Neuronal stem cell (in vitro differentiated cells): ENCODE results near the gene PSMB7.

Source experiments
- DNase-seq: peaks from one replicate; pipeline ENCODE4 v3.0.0-alpha.2; 2013; ENCODE audit warnings: low spot score
- H2AFZ ChIP-seq: one replicate; pipeline ENCODE4 v1.6.1; 2013; ENCODE audit warnings: mild to moderate bottlenecking, low read length, inconsistent platforms
- H2AK5ac ChIP-seq: 2 replicates; pipeline ENCODE4 v1.6.1; 2013; ENCODE audit warnings: low read depth, mild to moderate bottlenecking, inconsistent platforms, low read length, moderate library complexity, mixed read lengths
- H2BK120ac ChIP-seq: 2 replicates; pipeline ENCODE4 v1.6.1; 2013; ENCODE audit warnings: low read depth, mild to moderate bottlenecking, inconsistent platforms, low read length, moderate library complexity, mixed read lengths
- H2BK12ac ChIP-seq: one replicate; pipeline ENCODE4 v1.6.1; 2013; ENCODE audit warnings: low read length, inconsistent platforms
- H2BK15ac ChIP-seq: 2 replicates; pipeline ENCODE4 v1.6.1; 2013; ENCODE audit warnings: mild to moderate bottlenecking, low read length, inconsistent platforms, mixed read lengths
- H2BK5ac ChIP-seq: one replicate; pipeline ENCODE4 v1.6.1; 2013; ENCODE audit warnings: inconsistent platforms, mild to moderate bottlenecking, low read length, moderate library complexity
- H3K14ac ChIP-seq: one replicate; pipeline ENCODE4 v1.6.1; 2013; ENCODE audit warnings: low read length, inconsistent platforms
- H3K18ac ChIP-seq: 2 replicates; pipeline ENCODE4 v1.6.1; 2013; ENCODE audit warnings: low read length, inconsistent platforms
- H3K23ac ChIP-seq: 2 replicates; pipeline ENCODE4 v1.6.1; 2013; ENCODE audit warnings: low read depth, mild to moderate bottlenecking, mixed read lengths, low read length, inconsistent platforms; ENCODE audit not compliant: poor library complexity
- H3K27ac ChIP-seq: replicated peaks from 3 replicates; pipeline ENCODE4 v1.5.1; 2013; ENCODE audit warnings: low read length, inconsistent platforms
- H3K27me3 ChIP-seq, 3 experiments: 2 replicates each; pipeline ENCODE4 v1.6.1; 2013; ENCODE audit warnings: low read length in 3 of 3, mild to moderate bottlenecking in 2 of 3, inconsistent platforms in 1 of 3, low read depth in 1 of 3, mixed read lengths in 1 of 3, moderate library complexity in 1 of 3; ENCODE audit not compliant: control insufficient read depth in 3 of 3, insufficient read depth in 3 of 3
- H3K36me3 ChIP-seq, 2 donors: replicated peaks in 1 of 2; 2 replicates each; pipeline ENCODE4 v1.6.1; 2013; ENCODE audit warnings: low read length in 2 of 2; ENCODE audit not compliant: control insufficient read depth in 2 of 2, insufficient read depth in 2 of 2
- H3K4ac ChIP-seq: 2 replicates; pipeline ENCODE4 v1.6.1; 2013; ENCODE audit warnings: inconsistent platforms, mild to moderate bottlenecking, low read length, moderate library complexity
- H3K4me1 ChIP-seq, 2 donors: 1 replicate in 1 of 2; 2 replicates in 1 of 2; pipeline ENCODE4 v1.6.1; 2013; ENCODE audit warnings: low read length in 2 of 2, low read depth in 1 of 2; ENCODE audit not compliant: control insufficient read depth in 2 of 2, insufficient read depth in 1 of 2
- H3K4me2 ChIP-seq: one replicate; pipeline ENCODE4 v1.6.1; 2013; ENCODE audit warnings: mild to moderate bottlenecking, low read length, inconsistent platforms; ENCODE audit not compliant: insufficient read depth, poor library complexity, severe bottlenecking
- H3K4me3 ChIP-seq, 2 donors: 2 replicates each; pipeline ENCODE4 v1.5.1; 2013; ENCODE audit warnings: low read length in 2 of 2, mild to moderate bottlenecking in 2 of 2, inconsistent platforms in 1 of 2, moderate library complexity in 1 of 2
- H3K79me1 ChIP-seq: one replicate; pipeline ENCODE4 v1.6.1; 2013; ENCODE audit warnings: low read depth, mild to moderate bottlenecking, inconsistent platforms, low read length, moderate library complexity
- H3K9ac ChIP-seq: one replicate; pipeline ENCODE4 v1.6.1; 2013; ENCODE audit warnings: mild to moderate bottlenecking, low read depth, low read length, inconsistent platforms; ENCODE audit not compliant: poor library complexity
- H3K9me3 ChIP-seq, 2 donors: replicated peaks in 1 of 2; 2 replicates each; pipeline versions ENCODE3 to v1.6.1; 2013; ENCODE audit warnings: low read length in 2 of 2, mild to moderate bottlenecking in 2 of 2, inconsistent platforms in 1 of 2, low read depth in 1 of 2, mixed read lengths in 1 of 2, moderate library complexity in 1 of 2; ENCODE audit not compliant: control insufficient read depth in 2 of 2, insufficient read depth in 1 of 2
- H4K8ac ChIP-seq: one replicate; pipeline ENCODE4 v1.6.1; 2013; ENCODE audit warnings: low read depth, mild to moderate bottlenecking, inconsistent platforms, low read length, moderate library complexity
- H4K91ac ChIP-seq: one replicate; pipeline ENCODE4 v1.6.1; 2013; ENCODE audit warnings: low read length, low read depth, mild to moderate bottlenecking, inconsistent platforms; ENCODE audit not compliant: poor library complexity
- WGBS, 2 donors: extraction: QIAGEN DNeasy Blood & Tissue Kit; methylation state at CpG; one replicate each; pipeline ENCODE4 v1.1.7; 2013; ENCODE audit warnings: missing lambda C conversion rate in 2 of 2, mixed read lengths in 1 of 2; ENCODE audit not compliant: insufficient read length in 2 of 2, insufficient replicate concordance in 1 of 2; ENCODE audit errors: extremely low coverage in 2 of 2; 5-methylcytosine and 5-hydroxymethylcytosine counted together

Gene PSMB7

DNA sequence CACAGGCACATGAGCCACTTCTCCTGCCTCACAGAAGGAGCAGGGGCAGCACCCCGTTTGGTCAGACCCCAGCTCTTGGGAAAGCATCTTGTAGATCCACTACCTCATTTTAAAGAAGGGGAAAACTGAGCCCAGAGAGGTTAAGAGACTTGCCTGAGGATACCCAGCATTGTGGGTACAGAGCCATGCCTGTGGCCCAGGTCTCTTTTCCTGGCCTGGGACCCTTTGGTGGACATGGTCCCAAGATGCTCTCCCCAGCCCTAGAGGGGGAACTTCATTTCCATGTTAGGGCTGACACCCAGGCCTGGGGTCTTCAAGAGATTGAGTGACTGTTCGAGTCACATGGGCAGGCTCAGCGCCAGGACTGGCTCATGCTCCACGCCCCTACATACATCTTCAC, 93.3 kb downstream of the PSMB7 start:
- WGBS, 2 donors, result no CpG with 5 or more reads among the region's 4 CpGs
- H4K91ac ChIP-seq, result no peak overlapping the region
- no peaks in the 10 kb centered on the region for H3K27me3 ChIP-seq
- no peak overlapping the region for H3K4ac ChIP-seq
- no peak overlapping the region for H3K27ac ChIP-seq
- H3K4me3 ChIP-seq, result no peak overlapping the region
- H3K4me1 ChIP-seq, result no peaks in the 10 kb centered on the region
- no peak overlapping the region for H2AFZ ChIP-seq
- H3K36me3 ChIP-seq, result peaks cover 25 to 78% of the 10 kb centered on the region in 2 donors
- peak overlapping the region; percentile 53 for H2BK12ac ChIP-seq
- H3K18ac ChIP-seq, result no peak overlapping the region
- no peak overlapping the region for H3K23ac ChIP-seq
- H2BK120ac ChIP-seq, result no peak overlapping the region
- H2AK5ac ChIP-seq, result no peak overlapping the region
- H3K79me1 ChIP-seq, result no peaks in the 10 kb centered on the region
- H2BK15ac ChIP-seq, result no peak overlapping the region
- H3K9ac ChIP-seq, result peak overlapping the region; percentile 2
- no peak for DNase-seq
- peak overlapping the region; percentile 93 for H2BK5ac ChIP-seq
- H3K9me3 ChIP-seq, result no peaks in the 10 kb centered on the region
- H3K4me2 ChIP-seq, result no peak overlapping the region
- peak overlapping the region; percentile 31 for H3K14ac ChIP-seq
- H4K8ac ChIP-seq, result no peak overlapping the region

- peaks cover 23 to 78% of the 10 kb centered on the region in 2 donors for H3K36me3 ChIP-seq
- H2BK120ac ChIP-seq, result no peak overlapping the region
- H2BK15ac ChIP-seq, result no peak overlapping the region
- H3K27me3 ChIP-seq, result no peaks in the 10 kb centered on the region
- no peak overlapping the region for H3K14ac ChIP-seq
- H4K91ac ChIP-seq, result no peak overlapping the region
- no peak overlapping the region for H2BK12ac ChIP-seq
- DNase-seq, result no peak
- H3K4me2 ChIP-seq, result no peak overlapping the region
- no peak overlapping the region for H3K4me3 ChIP-seq
- H3K27ac ChIP-seq, result no peak overlapping the region
- H3K79me1 ChIP-seq, result no peaks in the 10 kb centered on the region
- no peak overlapping the region for H2AK5ac ChIP-seq
- H3K4ac ChIP-seq, result no peak overlapping the region
- no peaks in the 10 kb centered on the region for H3K9me3 ChIP-seq
- H2AFZ ChIP-seq, result no peak overlapping the region
- H3K9ac ChIP-seq, result no peak overlapping the region
- peak overlapping the region; percentile 93 for H2BK5ac ChIP-seq
- H4K8ac ChIP-seq, result no peak overlapping the region
- no CpG with 5 or more reads among the region's 12 CpGs for WGBS, 2 donors
- no peak overlapping the region for H3K23ac ChIP-seq
- no peak overlapping the region for H3K18ac ChIP-seq
- no peaks in the 10 kb centered on the region for H3K4me1 ChIP-seq
Measured at GRCh38 chr9:124321416-124321815, 93.8 kb downstream of the PSMB7 start.

- no peak overlapping the region for H4K91ac ChIP-seq
- peaks cover 29 to 79% of the 10 kb centered on the region in 2 donors for H3K36me3 ChIP-seq
- no peak overlapping the region for H3K4me3 ChIP-seq
- no CpG with 5 or more reads among the region's 17 CpGs for WGBS, 2 donors
- DNase-seq, result peak; percentile 45
- peak overlapping the region; percentile 64 for H2AK5ac ChIP-seq
- H3K4me2 ChIP-seq, result no peak overlapping the region
- H3K27me3 ChIP-seq, result no peaks in the 10 kb centered on the region
- no peak overlapping the region for H2BK12ac ChIP-seq
- H3K27ac ChIP-seq, result no peak overlapping the region
- no peak overlapping the region for H2BK120ac ChIP-seq
- no peak overlapping the region for H2BK15ac ChIP-seq
- H2BK5ac ChIP-seq, result peak overlapping the region; percentile 93
- peak overlapping the region; percentile 76 for H3K18ac ChIP-seq
- H3K79me1 ChIP-seq, result no peaks in the 10 kb centered on the region
- H3K9me3 ChIP-seq, result no peaks in the 10 kb centered on the region
- H2AFZ ChIP-seq, result no peak overlapping the region
- peak overlapping the region; percentile 66 for H3K23ac ChIP-seq
- H3K14ac ChIP-seq, result no peak overlapping the region
- no peak overlapping the region for H3K4ac ChIP-seq
- H4K8ac ChIP-seq, result no peak overlapping the region
- no peaks in the 10 kb centered on the region for H3K4me1 ChIP-seq
- peak overlapping the region; percentile 73 for H3K9ac ChIP-seq
Measured at GRCh38 chr9:124320062-124320973, 94.9 kb downstream of the PSMB7 start.

GRCh38 chr9:124315882-124316281, 99.4 kb downstream of the PSMB7 start:
- Histone ChIP-seq H3K9ac (no peak overlapping the region), H3K27me3 (no peaks in the 10 kb centered on the region), H3K14ac (peak overlapping the region; percentile 48), H3K36me3 (peaks cover 32 to 81% of the 10 kb centered on the region in 2 donors), H2BK5ac (no peak overlapping the region), H2BK120ac (no peak overlapping the region), H3K4ac (no peak overlapping the region), H2BK12ac (no peak overlapping the region), H3K4me1 (no peaks in the 10 kb centered on the region), H3K4me3 (no peak overlapping the region), H3K18ac (no peak overlapping the region), H3K23ac (peak overlapping the region; percentile 21), H3K4me2 (no peak overlapping the region), H4K91ac (no peak overlapping the region), H3K27ac (no peak overlapping the region), H3K79me1 (no peaks in the 10 kb centered on the region), H3K9me3 (no peaks in the 10 kb centered on the region), H2AFZ (no peak overlapping the region), H4K8ac (no peak overlapping the region), H2AK5ac (no peak overlapping the region), H2BK15ac (no peak overlapping the region)
- no CpG with 5 or more reads among the region's 16 CpGs for WGBS, 2 donors
- DNase-seq, result no peak
